NCI-H1417 treated with DMSO at 0.1 percent for 48 hours (cell line): ENCODE results near the gene GRK6.

Experiments used
- DNase-seq: peaks from one replicate; lab custom pipeline; 2025; lab: John Stamatoyannopoulos, UW

The GRK6 gene

DNA sequence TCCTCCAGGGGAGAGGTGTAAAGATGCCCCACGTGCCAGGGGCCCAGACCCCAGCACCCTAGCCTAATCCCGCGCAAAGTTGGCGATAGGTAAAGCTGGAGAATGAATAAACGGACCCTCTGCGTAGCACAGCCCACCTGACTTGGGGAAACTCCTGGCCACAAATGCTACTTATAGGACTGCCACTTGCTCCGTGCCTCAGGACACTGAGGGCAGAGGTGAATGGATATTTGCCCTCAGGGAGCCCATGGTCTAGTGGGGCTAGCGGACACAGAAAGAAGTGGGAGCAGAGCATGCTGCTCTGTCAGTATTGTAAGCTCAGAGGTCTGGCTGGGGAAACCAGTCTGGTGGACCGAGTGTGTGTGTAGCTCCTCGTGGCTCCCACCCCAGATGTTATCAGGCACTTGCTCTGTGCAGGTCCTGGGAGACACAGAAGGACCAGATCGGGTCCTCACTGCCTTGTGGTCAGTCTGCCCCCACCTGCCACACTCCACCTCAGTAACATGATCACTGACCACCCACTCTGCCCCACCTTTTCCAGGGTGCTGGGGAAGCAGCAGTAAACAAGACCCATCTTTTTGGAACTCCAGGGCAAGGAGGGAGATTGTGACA is 841 bp downstream of the GRK6 start:
- DNase-seq = no peak

DNA sequence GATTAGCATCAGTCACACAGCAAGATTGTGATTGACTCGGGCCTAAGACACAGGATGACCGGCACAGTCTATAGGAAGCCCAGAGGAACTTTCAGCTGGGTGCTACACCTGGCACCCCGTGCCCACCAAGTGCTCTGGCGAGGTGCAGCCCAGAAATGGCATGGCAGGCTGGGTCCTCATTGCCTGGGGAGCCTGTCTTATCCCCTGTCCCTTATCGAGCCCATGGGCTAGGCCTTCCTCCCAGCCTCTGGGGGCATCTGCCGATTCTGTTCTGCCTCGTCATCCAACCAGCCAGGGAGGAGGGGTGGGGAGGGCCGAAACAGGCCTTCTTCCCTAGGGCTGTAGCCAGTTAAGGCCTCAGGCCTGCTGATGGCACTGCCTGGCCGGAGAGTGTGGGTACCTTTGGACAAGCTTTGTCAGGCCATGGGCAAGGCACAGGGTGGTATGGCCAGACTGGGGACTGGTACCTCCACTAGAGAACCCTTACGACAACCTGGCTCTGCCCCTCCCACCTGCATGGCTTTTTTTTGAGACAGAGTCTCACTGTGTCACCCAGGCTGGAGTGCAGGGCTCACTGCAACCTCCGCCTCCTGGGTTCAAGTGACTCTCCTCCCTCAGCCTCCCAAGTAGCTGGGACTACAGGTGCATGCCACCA is 1.6 kb downstream of the GRK6 start:
- DNase-seq = no peak

DNA sequence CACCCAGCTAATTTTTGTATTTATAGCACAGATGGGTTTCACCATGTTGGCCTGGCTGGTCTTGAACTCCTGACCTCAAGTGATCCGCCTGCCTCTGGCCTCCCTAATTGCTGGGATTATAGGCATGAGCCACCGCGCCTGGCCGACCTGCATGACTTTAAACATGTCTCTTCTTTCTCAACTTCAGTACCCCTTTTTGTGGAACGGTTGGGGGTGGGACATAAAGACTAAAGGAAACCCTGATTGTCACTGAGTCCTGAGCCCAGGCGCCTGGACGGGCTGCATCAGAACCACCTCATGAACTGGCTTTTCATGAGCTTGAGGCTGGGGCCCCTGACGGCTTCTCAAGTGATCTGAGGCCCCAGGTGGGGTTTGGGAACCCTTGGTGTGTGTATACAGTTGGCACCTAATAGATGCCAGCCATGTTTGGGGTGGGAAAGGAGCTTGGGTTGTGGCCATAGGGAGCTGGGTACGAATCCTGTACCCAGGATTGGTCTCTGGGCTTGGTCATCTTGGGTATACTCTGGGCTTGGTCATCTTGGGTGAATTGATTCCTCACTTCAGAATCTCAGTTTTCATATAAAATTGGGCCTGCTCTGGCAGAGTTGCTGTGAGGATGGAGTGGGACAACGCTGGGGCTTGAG is 2.2 kb downstream of the GRK6 start:
- DNase-seq = no peak

DNA sequence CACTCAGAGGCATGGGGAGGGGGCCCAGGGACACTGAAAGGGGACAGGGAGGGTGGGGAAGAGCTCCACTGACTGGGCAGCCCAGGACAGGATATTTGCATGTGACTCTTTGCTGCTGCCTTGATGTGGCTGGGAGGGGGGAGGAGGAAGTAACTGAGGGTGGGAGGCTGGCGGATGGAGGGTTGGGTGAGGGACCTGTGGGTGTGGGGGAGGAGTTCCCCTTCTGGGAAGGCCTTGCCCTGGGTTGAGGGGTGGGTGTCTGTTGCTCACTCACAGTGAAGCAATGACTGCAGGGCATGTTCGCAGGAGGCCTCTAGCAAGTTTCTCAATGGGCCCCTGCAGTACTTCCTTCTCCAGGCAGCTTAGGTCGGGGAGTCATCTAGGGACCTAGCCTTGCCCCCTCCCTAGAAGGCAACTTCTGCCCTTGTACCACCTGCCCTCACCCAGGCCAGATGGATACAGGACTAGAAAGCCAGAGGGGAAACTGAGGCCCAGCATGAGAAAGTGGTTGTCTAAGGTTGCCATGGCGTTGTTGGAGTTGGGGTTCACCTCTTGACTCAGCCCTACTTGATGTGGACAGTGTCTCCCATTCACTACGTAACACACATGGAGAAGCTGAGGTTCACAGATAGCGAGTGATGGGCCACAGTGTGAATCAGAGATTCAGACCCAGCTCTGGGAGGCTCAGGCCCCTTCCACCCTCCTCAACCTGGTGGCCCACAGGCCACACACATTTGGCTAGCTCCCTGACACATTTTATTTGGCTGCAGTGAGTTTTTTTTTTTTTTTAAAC is 3.0 kb downstream of the GRK6 start:
- DNase-seq = no peak

DNA sequence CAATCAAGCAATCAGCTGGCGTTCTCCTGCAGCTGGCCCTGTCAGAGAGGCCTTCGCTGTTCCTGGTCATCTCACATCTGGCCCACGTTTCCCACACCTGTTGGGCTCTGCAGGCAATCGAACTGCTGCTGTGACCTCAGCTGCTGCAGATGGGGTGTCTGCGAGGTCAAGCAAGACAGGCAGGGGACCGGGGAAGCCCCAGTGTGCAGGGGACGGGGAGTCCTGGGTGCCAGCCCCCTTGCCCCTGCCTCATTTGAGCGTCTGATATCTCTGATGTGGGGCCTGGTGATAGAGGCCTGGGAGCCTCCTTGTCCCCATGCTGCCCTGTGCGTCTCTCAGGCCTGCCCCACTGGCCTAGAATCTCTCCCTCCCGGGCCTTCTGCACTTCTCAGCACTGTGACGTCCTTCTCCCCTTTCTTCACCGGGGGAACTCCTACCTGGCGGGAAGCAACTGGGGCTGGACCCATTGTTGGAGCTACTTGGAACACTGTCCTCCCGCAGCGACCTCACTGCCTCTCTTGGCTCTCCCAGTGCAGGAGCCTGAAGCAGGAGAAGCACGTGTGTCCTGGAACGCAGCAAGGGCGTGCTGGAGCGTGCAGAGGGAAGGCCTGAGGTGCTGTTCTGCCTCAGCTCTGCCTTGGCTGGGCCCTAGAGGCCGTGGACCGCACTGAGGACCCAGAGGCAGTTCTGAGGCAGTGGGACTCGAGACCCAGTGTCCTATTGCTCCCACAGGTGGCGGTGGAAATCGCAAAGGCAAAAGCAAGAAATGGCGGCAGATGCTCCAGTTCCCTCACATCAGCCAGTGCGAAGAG is 3.9 kb downstream of the GRK6 start:
- DNase-seq = no peak

DNA sequence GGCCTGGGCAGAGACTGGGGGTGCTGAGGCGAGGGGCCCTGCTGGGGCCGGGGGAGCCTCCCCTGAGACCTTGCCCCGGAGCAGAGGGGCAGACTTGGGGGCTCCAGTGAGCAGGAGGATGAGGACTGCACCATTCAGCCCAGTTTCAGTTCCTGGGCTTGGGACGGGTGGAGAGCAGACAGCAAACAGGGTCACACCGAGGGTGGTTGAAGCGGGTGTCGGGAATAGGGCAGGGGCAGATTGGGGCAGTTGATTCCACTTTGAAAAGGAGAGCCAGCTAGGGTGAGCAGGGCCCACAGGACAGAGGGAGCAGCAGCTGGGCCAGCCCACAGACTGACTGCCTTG is 4.5 kb downstream of the GRK6 start:
- DNase-seq = no peak

DNA sequence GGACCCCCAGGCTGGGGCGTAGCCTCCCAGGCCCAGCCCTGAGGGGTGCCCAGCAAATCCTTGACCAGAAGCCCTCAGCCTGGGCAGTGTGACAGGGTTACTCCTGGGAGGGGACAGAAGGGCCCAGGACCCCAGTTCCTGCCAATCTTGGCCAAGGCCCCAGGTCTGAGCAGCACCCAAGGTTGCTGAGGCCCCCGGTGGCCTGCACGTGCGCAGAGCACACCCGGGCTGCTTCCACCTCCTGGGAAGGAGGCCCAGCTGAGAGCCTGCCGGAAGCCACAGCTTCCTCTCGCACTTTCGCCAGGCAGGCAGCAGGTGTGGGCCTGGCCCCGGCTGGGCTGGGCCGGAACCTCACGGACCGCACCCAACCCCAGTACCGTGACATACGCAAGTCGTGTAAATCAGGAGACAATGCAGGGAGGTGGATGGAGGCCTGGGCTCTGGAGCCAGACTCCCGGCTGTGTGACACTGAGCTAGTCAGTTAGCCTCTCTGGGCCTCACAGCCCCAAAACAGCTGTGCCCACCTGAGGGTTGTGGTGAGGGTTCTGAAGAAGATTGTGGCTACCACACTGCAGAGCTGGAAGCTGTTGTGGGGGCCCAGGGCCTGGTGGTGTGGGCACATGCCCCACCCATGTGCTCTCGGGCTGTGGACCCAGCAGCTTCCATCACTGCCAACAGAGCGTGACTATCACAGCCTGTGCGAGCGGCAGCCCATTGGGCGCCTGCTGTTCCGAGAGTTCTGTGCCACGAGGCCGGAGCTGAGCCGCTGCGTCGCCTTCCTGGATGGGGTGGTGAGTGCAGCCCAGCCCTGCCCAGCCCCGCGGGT is 5.1 kb downstream of the GRK6 start:
- DNase-seq = no peak

DNA sequence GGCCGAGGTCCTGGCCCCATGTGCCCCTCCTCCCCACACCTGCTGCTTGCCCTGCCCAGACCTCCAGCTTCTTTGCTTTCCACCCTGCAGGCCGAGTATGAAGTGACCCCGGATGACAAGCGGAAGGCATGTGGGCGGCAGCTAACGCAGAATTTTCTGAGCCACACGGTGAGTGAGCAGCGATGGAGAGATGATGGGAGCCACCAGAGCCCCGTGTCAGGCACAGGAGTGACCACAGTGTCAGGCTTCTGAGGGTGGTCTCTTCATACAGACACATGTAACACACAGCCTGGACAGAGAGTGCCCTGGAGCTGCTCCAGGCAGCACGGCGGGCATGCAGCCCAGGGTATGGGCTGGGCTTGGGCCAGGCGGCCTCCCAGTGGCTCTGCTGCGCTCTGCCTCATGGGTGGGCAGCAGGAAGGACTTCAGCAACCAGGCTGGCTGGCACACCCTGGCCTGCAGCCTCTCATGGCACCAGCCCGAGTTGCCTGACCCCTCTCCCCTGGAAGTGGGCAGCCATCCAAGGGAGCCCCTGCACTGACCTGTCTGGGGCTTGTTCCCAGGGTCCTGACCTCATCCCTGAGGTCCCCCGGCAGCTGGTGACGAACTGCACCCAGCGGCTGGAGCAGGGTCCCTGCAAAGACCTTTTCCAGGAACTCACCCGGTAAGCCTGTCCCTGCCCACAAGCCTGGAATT is 5.8 kb downstream of the GRK6 start:
- DNase-seq = no peak

DNA sequence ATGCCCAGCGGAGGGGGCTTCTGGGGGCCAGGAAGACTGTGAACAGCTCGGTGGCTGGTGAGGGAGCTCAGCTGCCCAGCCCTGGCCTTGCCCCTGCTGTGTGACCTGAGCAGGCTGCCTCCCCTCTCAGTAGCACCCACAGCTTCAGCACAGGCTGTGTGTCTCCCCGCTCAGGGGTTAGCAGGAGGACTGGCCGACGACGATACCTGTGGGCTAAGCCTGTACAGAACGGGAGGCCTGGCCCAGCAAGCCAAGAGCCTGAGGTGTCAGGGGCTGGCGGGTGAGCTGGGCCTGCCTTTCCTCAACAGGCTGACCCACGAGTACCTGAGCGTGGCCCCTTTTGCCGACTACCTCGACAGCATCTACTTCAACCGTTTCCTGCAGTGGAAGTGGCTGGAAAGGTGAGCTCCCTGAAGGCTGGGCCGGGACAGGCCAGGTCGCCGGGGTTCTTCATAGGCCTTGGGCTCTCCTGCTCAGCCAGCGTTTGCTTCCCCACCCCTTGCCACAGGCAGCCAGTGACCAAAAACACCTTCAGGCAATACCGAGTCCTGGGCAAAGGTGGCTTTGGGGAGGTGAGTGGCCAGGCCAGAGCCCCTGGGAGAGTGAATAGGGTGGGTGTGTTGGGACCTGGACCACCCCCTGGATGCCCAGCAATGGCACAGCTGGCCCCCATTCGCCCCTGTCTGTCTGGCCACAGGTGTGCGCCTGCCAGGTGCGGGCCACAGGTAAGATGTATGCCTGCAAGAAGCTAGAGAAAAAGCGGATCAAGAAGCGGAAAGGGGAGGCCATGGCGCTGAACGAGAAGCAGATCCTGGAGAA is 6.6 kb downstream of the GRK6 start:
- DNase-seq = no peak

DNA sequence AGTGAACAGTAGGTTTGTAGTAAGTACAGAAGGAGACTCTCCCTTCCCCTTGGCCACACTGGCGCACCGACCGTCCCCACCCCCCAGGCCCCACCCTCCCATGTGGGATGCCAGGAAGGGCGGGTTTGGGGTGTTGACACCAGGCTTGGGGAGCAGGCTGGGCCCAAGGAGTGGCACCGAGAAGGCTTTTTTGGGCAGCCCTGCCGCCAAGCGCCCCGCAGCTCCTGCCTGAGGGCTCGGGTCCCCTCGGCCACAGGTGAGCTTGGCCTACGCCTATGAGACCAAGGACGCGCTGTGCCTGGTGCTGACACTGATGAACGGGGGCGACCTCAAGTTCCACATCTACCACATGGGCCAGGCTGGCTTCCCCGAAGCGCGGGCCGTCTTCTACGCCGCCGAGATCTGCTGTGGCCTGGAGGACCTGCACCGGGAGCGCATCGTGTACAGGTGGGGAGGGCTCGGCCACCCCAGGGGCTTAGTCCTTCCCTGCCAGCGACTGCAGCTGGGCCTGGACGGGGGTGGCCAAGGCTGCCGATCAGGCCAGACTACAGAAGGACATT is 7.3 kb downstream of the GRK6 start:
- no peak for DNase-seq

DNA sequence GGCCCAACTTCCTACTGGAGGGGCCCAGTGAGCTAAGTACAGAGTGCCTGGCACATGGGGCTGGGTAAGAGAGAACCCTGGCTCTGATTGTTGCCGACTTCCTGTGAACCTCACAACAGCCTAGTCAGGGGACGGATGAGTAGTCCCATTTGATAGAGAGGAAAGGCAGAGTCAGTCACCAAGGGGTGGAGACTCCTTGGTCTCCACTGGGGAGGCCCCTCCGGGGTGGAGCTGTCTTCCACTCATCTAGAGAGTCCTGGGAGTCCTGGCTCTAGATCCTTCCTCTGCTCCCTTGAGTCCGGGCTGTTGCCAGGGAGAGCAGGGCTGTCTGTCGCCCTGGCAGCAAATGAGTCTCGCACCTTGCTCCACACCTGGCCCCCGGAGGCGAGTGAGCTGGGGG is 8.0 kb downstream of the GRK6 start:
- DNase-seq = no peak

DNA sequence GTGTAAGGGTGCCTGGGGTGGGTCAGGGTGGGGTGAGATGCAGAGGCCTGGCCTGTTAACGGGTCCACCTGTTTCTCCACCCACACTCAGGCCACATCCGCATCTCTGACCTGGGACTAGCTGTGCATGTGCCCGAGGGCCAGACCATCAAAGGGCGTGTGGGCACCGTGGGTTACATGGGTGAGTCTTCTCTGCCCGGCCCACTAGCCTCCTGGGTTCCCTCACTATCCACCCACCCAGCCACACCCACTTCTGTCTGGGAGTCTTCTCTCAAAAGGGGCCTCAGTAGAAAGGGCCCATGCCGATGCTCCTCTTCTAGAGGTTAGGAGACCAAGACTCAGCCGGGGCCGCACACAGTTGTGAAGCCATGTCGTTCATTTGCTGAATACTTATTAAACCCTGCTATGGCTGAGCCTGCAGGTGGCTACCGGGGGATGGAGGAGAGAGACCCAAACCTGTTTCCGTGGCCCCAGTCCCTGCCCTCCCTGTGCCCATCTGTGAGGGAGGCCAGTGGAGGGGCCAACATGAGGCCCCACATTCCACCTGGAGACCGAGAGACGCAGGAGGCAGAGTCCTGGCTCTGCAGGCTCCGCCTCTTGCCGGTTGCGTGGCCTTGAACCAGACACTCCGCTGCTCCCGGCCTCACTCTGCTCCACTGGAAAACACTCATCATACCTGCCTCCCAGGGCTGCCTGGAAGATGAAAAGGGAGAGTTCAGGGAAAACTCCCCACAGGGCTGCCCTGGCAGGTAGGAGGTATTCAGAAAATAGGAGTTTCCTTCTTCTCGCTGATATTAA is 8.7 kb downstream of the GRK6 start:
- no peak for DNase-seq

DNA sequence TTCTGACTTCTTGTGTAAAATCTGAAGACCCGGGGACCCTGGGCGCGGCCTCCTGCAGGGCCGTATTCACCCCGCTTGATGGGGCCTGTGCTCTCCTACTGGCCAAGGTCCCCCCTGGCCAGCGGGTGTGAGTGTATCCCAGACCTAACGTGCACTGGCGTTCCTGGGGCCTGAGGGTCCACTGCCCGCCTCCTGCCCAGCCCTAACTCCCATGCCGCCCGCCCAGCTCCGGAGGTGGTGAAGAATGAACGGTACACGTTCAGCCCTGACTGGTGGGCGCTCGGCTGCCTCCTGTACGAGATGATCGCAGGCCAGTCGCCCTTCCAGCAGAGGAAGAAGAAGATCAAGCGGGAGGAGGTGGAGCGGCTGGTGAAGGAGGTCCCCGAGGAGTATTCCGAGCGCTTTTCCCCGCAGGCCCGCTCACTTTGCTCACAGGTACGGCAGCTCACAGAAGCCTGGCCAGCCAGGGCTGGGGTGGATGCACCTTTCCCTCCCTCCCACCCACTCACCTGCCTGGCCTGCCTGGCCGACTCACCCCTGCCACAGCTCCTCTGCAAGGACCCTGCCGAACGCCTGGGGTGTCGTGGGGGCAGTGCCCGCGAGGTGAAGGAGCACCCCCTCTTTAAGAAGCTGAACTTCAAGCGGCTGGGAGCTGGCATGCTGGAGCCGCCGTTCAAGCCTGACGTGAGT is 9.5 kb downstream of the GRK6 start:
- no peak for DNase-seq

DNA sequence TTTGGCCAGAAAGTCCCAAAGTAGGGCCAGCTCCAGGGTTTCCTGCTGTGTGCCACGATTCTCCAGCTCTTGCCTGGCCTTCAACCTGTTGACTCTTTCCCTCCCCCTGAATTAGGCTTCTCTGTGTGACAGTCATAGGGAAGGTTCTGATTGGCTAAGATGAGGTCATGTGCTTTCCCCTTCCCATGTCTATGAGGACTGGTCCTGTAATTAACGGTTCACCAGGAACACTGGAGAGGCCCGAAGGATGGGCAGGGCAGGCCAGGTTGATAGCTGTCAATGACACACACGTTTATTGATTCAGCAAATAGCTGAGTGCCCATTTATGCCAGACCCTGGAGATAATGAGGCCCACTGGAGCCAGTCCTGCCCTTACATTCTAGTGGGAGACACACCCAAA is 11.1 kb downstream of the GRK6 start:
- no peak for DNase-seq

DNA sequence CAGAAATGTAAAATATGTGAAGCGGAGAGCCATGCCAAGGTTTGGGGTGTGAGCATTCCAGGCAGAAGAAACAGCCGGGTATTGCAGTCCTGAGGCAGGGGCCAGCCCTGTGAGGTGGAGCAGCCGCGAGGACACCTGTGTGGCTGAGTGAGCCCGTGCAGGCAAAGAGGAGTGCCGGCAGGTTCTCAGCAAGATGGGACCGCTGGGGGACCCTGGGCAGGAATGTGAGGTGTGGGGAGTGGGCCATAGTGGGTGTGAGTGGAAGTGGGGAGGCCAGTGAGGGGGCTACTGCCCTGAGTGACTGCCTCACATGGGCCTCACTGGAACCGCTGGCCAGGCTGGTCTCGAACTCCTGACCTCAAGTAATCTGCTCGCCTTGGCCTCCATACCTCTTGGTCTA is 12.0 kb downstream of the GRK6 start:
- no peak for DNase-seq

DNA sequence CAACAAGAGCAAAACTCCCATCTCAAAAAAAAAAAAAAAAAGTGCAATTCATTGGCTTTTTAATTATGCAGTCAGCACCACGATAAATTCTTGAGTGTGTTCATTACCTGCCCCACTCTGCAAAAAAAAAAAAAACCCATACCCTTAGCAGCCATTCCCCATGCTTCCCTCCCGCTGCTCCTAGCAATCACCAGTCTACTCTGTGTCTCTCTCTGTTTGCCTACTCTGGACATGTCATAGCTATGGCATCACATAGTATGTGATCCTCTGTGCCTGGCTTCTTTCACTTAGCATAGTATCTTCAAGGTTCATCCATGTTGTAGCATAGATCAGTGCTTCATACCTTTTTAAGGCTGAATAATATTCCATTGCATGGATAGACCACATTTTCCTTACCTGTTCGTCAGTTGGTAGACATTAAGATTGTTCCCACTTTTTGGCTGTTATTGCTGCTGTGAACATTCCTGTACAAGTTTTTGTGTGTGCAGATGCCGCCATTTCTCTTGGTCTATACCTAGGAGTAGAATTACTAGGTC is 13.1 kb downstream of the GRK6 start:
- DNase-seq = no peak

DNA sequence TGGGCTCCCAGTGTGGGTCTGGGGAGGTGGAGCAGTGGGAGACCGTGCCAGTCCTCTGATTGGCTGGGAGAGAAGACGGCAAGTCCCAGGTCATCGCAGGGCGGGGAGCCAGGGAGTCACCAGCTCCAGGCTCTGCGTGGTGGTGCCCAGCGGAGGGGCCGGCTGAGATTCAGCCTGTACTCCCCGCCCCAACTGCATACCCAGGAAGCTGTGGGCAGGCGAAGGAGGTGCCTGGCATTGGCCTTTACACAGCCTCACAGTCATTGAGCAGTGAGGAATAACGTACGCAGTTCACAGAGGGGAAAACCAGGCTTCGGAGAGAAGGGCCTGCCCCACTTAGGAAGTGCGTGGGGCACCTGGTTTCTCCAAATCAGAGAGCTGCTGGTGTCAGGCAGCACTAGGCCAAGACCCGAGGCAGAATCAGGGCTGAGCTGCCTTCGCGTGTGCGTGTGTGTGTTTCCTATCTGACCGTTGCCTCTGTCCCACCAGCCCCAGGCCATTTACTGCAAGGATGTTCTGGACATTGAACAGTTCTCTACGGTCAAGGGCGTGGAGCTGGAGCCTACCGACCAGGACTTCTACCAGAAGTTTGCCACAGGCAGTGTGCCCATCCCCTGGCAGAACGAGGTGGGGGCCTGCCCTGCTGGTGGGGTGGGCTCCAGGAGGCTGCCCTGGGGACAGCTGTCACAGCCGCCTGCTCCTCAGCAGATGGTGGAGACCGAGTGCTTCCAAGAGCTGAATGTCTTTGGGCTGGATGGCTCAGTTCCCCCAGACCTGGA is 13.9 kb downstream of the GRK6 start:
- DNase-seq = no peak
